MV-4-11 (cell line): ENCODE results near the gene TMEM63A.
"Not testable (repeated sequence)": the region's sequence is repeated elsewhere in the genome, so short reads cannot be mapped to it uniquely, and the experiment has no call there.

Experiments
- DNase-seq: peaks from one replicate; lab custom pipeline; 2025; lab: John Stamatoyannopoulos, UW

The TMEM63A gene

DNA sequence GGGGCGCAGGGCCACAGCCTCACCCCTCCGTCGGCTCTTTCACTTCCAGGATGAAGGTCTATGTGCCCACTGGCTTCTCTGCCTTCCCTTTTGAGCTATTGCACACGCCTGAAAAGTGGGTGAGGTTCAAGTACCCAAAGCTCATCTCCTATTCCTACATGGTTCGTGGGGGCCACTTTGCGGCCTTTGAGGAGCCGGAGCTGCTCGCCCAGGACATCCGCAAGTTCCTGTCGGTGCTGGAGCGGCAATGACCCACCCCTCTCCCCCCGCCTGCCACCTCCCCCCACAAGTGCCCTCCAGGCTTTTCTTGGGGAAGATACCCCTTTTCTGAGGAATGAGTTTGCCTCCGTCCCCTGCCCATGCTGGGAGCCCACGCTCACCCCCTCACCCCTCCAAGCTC lies 37.1 kb downstream of the TMEM63A start:
- DNase-seq: no peak

- DNase-seq: no peak
Measured at GRCh38 chr1:225844236-225845061, 37.7 kb downstream of the TMEM63A start.

GRCh38 chr1:225843426-225843795 lies 38.8 kb downstream of the TMEM63A start:
- no peak for DNase-seq

DNA sequence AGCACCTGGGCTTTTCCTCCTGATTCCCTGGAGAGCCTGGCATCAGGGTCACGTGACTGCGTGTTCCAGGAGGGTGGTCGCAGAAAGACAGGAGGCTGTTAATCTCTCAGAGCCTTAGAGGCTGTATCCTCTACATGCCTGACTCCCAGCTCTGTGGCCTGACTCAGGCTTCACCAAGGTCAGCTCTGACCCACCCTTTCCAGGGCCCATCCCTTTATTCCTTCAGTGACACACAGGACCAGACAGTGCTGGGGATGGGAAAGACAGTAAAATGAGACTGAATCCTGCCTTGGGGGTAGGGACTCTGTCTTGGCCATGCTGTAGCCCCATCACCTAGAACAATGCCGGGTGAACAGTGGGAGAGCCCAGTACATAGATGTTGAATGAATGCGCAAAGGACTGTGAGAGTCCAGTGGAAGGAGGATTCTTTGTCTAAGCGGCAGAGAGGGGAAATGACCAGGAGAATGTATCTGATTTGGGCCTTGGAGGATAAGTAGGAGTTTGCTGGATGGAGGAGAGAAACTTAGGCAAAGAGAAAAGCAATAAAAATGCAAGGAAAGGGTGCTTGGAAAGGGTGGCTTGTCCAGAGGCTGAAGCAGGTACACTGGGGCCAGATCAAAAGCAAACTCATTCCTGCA lies 39.3 kb downstream of the TMEM63A start:
- DNase-seq: no peak

- no peak for DNase-seq
Measured at GRCh38 chr1:225842074-225842473, 40.1 kb downstream of the TMEM63A start.

DNA sequence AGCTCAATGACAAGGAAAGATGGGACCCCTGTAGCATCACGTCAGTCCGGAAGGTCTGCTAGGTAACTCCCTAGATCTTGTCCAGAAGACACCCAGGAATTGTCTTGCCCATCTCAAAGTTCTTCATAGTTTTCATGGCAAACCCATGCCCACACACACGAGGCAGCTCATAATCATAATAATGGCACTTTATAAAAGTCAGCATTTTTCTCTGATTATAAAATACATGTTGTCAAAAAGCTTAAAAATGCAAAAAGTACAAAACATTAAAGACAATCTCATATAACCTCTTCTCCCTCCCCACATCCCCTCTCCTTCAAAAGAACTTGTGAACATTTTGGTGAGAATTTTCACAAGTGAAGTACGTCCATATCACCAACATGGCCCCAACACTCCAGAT lies 41.5 kb downstream of the TMEM63A start:
- no peak for DNase-seq

GRCh38 chr1:225840223-225840610 lies 42.0 kb downstream of the TMEM63A start:
- no peak for DNase-seq

GRCh38 chr1:225838793-225839192 lies 43.4 kb downstream of the TMEM63A start:
- no peak for DNase-seq

DNA sequence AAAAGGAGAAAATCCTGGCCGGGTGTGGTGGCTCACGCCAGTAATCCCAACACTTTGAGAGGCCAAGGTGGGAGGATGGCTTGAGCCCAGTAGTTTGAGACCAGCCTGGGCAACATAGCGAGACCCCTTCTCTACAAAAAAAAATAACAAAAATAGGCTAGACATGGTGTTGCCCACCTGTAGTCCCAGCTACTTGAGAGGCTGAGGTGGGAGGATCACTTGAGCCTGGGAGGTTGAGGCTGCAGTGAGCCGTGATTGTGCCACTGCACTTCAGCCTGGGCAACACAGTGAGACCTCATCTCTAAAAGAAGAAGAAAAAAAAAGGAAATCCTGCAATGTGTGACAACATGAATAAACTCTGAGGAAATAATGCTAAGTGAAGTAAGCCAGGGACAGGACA lies 45.9 kb downstream of the TMEM63A start:
- not testable (repeated sequence) for DNase-seq

DNA sequence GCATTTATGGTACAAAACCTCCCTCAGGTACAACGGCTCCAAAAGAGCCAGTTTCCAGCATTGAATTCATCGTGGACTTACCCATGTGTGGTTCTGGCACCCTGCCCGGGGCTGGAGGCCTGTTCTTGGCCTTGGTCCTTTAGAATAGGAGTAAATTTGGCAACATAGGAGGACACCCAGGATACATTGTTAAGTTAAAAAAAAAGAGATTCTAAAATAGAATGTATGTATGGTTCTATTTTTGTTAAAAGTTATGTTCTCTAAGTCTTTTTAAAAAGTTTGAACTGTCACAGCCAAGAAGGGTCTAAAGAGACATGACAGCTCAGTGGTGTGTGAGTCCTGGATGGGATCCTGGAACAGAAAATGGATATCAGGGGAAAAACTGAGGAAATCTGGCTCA lies 46.3 kb downstream of the TMEM63A start:
- DNase-seq: no peak

- no peak for DNase-seq
Measured at GRCh38 chr1:225834417-225835329, 47.5 kb downstream of the TMEM63A start.

GRCh38 chr1:225830841-225831240 lies 51.3 kb downstream of the TMEM63A start:
- DNase-seq: no peak

DNA sequence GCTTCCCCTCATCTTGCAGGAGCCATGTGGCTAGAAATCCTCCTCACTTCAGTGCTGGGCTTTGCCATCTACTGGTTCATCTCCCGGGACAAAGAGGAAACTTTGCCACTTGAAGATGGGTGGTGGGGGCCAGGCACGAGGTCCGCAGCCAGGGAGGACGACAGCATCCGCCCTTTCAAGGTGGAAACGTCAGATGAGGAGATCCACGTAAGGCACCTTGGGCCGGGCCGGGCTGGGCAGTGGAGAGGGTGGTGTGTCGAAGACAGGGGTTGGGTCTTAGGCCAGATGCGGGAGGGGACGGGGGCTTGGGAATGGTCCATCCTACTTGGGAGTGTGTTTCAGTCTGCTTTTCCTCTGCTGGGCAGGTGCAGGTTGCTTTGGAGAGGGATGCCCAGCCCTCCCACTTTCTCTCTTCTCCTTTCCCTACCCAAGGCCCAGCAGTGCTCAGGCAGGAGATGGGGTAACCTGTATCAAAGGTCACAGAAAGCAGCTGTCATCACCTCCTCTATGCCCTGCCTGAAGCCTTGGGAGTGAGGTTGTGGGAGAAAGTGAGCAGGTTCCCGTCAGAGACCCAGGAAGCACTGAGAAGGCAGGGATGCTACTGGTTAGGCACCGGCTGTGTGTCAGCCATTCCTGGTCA lies 53.4 kb downstream of the TMEM63A start:
- DNase-seq: no peak

- DNase-seq: no peak
Measured at GRCh38 chr1:225827076-225827475, 55.1 kb downstream of the TMEM63A start.

GRCh38 chr1:225825607-225826007 lies 56.6 kb downstream of the TMEM63A start:
- DNase-seq: no peak

- no peak for DNase-seq
Measured at GRCh38 chr1:225825078-225825477, 57.1 kb downstream of the TMEM63A start.

DNA sequence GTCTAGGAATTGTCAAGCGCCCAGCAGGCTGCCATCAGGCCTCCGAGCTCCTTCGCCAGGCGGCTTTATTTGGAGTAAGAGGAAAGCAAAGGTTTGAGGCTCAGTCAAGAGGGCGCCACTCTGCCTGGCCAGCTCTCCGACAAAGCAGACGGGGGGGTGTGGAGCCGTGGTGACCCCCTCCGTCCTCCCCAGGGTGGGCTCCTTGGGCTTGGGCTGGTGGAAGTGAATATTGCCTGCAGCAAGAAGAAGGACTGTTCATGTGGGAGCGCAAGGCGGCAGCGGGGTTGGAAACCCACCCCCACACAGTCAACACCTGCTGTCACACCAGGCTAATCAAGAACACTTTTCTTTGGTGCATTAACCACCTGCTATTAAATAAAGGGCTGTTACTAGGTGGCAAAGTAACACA lies 57.6 kb downstream of the TMEM63A start:
- DNase-seq: no peak

- no peak for DNase-seq
Measured at GRCh38 chr1:225823811-225824261, 58.3 kb downstream of the TMEM63A start.

DNA sequence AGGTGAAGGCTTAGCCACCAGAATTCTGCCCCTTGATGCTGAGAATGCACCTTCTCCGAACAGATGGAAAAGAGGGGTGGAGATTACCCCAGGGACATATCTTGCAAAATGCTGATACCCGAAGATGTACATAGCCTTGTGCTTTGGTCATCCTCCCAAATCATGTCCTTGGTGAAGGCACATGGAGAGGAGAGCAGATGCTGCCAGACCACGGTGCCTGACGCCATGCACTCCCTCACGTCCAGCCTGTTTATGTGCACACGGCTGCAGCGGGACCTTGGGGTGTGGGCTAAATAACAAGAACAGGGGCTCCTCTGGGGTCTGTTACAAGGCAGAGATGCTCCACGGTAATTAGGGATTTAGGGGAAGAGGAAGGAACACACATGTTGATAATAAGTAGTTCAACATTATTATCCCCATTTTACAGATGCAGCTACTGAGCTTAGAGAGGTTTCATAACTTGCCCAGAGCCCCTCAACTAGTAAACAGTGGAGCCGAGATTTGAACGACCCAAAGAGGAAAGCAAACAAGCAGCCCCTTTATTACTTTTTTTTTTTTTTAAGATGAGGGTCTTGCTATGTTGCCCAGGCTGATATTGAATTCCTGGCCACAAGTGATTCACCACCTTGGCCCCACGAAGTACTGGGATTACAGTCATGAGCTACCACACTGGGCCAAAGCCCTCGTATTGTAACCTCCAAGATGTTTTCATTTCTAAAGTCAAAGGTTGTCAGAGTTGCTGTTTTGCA lies 59.4 kb downstream of the TMEM63A start:
- DNase-seq: no peak

- DNase-seq: no peak
Measured at GRCh38 chr1:225820522-225821120, 61.6 kb downstream of the TMEM63A start.
